GM12872 (cell line): Measurements from ENCODE around the gene LPCAT3.

Experiments used
- CTCF ChIP-seq: IDR thresholded peaks from 3 replicates; pipeline ENCODE4 v1.5.1; 2011; ENCODE audit warnings: low read depth, mild to moderate bottlenecking, low read length, moderate library complexity; ENCODE audit not compliant: insufficient read depth

LPCAT3 gene

GRCh38 chr12:6941267-6941666 is 77.0 kb downstream of the LPCAT3 start:
- TF ChIP-seq CTCF: no peak

GRCh38 chr12:6939191-6939540 is 79.1 kb downstream of the LPCAT3 start:
- TF ChIP-seq CTCF: no peak

- TF ChIP-seq CTCF: no peak
These were observed 79.7 kb downstream of the LPCAT3 start for GRCh38 chr12:6938353-6939190.

- TF ChIP-seq CTCF: peak; percentile 96
These were observed 80.6 kb downstream of the LPCAT3 start for GRCh38 chr12:6937481-6938352.

GRCh38 chr12:6936636-6937480 is 81.4 kb downstream of the LPCAT3 start:
- no peak for TF ChIP-seq CTCF

- no peak for TF ChIP-seq CTCF
These were observed 82.1 kb downstream of the LPCAT3 start for GRCh38 chr12:6936194-6936635.
